Neural progenitor cell (in vitro differentiated cells): ENCODE measurements around the gene GATC.

Experiments used
- EZH2 ChIP-seq: fragments of 200-600 bp; sonication (generic); IDR thresholded peaks from 2 replicates; pipeline ENCODE4 v1.6.1; 2017; ENCODE audit warnings: antibody characterized with exemption, mild to moderate bottlenecking, moderate library complexity
- EZH2phosphoT487 ChIP-seq: fragments of 200-600 bp; sonication (generic); IDR thresholded peaks from 2 replicates; pipeline ENCODE4 v1.6.1; 2017; ENCODE audit warnings: antibody characterized with exemption
- TF ChIP-seq, protein P1 (sequence below): fragments of 200-600 bp; sonication (generic); IDR thresholded peaks from 2 replicates; pipeline ENCODE4 v1.5.1; 2017; ENCODE audit warnings: antibody characterized with exemption, mild to moderate bottlenecking

DNA sequence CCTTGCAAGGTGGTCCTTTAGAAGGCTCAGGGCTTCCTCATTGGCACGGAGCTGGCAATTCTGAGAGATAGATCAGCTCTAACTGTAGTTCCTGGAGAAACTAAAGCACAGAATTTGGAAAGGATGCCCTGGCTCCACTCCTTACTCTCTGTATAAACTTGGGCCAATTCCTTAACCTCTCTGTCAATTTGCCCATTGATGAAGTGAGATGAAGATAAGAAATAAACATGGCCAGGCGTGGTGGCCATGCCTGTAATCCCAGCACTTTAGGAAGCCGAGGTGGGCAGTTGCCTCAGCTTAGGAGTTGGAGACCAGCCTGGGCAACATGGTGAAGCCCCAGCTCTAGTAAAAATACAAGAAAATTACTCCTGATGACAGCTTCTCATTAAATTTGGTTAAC is 42.4 kb upstream of the GATC start:
- TF ChIP-seq, protein P1, sequence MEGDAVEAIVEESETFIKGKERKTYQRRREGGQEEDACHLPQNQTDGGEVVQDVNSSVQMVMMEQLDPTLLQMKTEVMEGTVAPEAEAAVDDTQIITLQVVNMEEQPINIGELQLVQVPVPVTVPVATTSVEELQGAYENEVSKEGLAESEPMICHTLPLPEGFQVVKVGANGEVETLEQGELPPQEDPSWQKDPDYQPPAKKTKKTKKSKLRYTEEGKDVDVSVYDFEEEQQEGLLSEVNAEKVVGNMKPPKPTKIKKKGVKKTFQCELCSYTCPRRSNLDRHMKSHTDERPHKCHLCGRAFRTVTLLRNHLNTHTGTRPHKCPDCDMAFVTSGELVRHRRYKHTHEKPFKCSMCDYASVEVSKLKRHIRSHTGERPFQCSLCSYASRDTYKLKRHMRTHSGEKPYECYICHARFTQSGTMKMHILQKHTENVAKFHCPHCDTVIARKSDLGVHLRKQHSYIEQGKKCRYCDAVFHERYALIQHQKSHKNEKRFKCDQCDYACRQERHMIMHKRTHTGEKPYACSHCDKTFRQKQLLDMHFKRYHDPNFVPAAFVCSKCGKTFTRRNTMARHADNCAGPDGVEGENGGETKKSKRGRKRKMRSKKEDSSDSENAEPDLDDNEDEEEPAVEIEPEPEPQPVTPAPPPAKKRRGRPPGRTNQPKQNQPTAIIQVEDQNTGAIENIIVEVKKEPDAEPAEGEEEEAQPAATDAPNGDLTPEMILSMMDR = no peak
- TF ChIP-seq EZH2 (no peak), EZH2phosphoT487 (no peak)
